HepG2 (cell line): Measurements from ENCODE around the gene SVBP. TPM values are rescaled to one million over a fixed set of nuclear protein-coding genes. Genes with fewer than 3 reads are reported as not detected.
"Not testable (repeated sequence)": the region's sequence is repeated elsewhere in the genome, so short reads cannot be mapped to it uniquely, and the experiment has no call there.

Experiments
- ATAC-seq: fragments of 200-7000 bp; cut with Tn5 transposase; 3 replicates; pipeline ENCODE4 v1.9.1; 2020; ENCODE audit warnings: mild to moderate bottlenecking, moderate library complexity
- BruUV-seq: library from RNA; stranded (reverse); fragments of 400-500 nt; replicated peaks from 2 replicates; lab custom pipeline; 2021; lab: Mats Ljungman, UMichigan
- CTCF ChIA-PET: fragments of 300-600 bp; formaldehyde crosslinking; extraction: SDS; loops from one replicate; lab custom pipeline; 2021; ENCODE audit warnings: low total read pairs, inconsistent platforms, low intra/inter-chr PET ratio; lab: Yijun Ruan, JAX
- POLR2A ChIA-PET: fragments of 350-600 bp; sonication (Branson Sonifier 250); formaldehyde crosslinking; loops from one replicate; lab custom pipeline; 2020; ENCODE audit warnings: antibody characterized with exemption, inconsistent platforms; lab: Yijun Ruan, JAX
- DNase-seq: peaks from one replicate; pipeline ENCODE4 v3.0.0-alpha.2; 2015; ENCODE audit warnings: low spot score
- FAIRE-seq: peaks from 3 replicates; lab custom pipeline; 2011; peaks lifted over from hg19 to GRCh38; lab: Jason Lieb, UNC
- H2AFZ ChIP-seq: one replicate; pipeline ENCODE4 v1.6.1; 2011; ENCODE audit warnings: low read length, inconsistent platforms
- H3K27ac ChIP-seq: fragments of 300-600 bp; 3 replicates; pipeline ENCODE4 v1.8.0; 2011; ENCODE audit warnings: mixed run types, mild to moderate bottlenecking, mixed read lengths, low read length, inconsistent platforms; ENCODE audit not compliant: insufficient read depth; ENCODE audit errors: extremely low read length
- H3K27me3 ChIP-seq, 2 experiments: fragments of 200-600 bp in 1 of 2; 2 replicates in 1 of 2; 3 replicates in 1 of 2; pipeline versions ENCODE4 v1.6.0 to v1.8.0; 2011; ENCODE audit warnings: low read length in 2 of 2, mild to moderate bottlenecking in 2 of 2, moderate library complexity in 2 of 2, inconsistent platforms in 1 of 2; ENCODE audit not compliant: insufficient read depth in 2 of 2, control insufficient read depth in 1 of 2
- H3K36me3 ChIP-seq, 2 experiments: fragments of 200-600 bp in 1 of 2; replicated peaks in 1 of 2; 2 replicates in 1 of 2; 3 replicates in 1 of 2; pipeline versions ENCODE4 v1.5.1 to v1.8.0; 2011; ENCODE audit warnings: low read length in 2 of 2, inconsistent platforms in 1 of 2; ENCODE audit not compliant: insufficient read depth in 2 of 2, control insufficient read depth in 1 of 2
- H3K4me1 ChIP-seq: 2 replicates; pipeline ENCODE4 v1.5.1; 2012; ENCODE audit warnings: low read length, inconsistent platforms; ENCODE audit not compliant: insufficient read depth
- H3K4me2 ChIP-seq: 2 replicates; pipeline ENCODE4 v1.6.0; 2011; ENCODE audit warnings: low read depth, low read length, inconsistent platforms
- H3K4me3 ChIP-seq, 3 experiments: fragments of 200-600 bp in 1 of 3; sonication (generic), shearing (Covaris generic) in 1 of 3; replicated peaks in 1 of 3; 2 replicates each; pipeline ENCODE4 v1.5.1; 2011 to 2016; ENCODE audit warnings: low read length in 3 of 3, inconsistent platforms in 2 of 3, low read depth in 2 of 3, mild to moderate bottlenecking in 2 of 3, control low read depth in 1 of 3, mixed read lengths in 1 of 3; ENCODE audit not compliant: insufficient read depth in 1 of 3
- H3K79me2 ChIP-seq: one replicate; pipeline ENCODE4 v1.6.1; 2011; ENCODE audit warnings: low read length, inconsistent platforms; ENCODE audit not compliant: insufficient read depth
- H3K9ac ChIP-seq: 2 replicates; pipeline ENCODE4 v1.6.0; 2011; ENCODE audit warnings: mild to moderate bottlenecking, low read depth, low read length, inconsistent platforms; ENCODE audit not compliant: insufficient read depth
- H3K9me3 ChIP-seq: 2 replicates; pipeline ENCODE4 v1.5.1; 2012; ENCODE audit warnings: mild to moderate bottlenecking, low read length
- H4K20me1 ChIP-seq: 2 replicates; pipeline ENCODE4 v1.6.0; 2011; ENCODE audit warnings: inconsistent platforms, mild to moderate bottlenecking, low read length, moderate library complexity; ENCODE audit not compliant: insufficient read depth
- CCAR2 ChIP-seq: fragments of 200-400 bp; formaldehyde crosslinking; optimal IDR thresholded peaks from 2 replicates; pipeline ENCODE3; 2018; ENCODE audit warnings: low read depth, mild to moderate bottlenecking, low read length, moderate library complexity
- KDM6A ChIP-seq: IDR thresholded peaks from 2 replicates; pipeline ENCODE4 v1.6.1; 2016; ENCODE audit warnings: low read depth
- KMT2B ChIP-seq: IDR thresholded peaks from 2 replicates; pipeline ENCODE4 v1.6.1; 2016; ENCODE audit warnings: missing genetic modification reagents, missing compliant biosample characterization
- MTA1 ChIP-seq: sonication (generic); formaldehyde crosslinking; IDR thresholded peaks from 2 replicates; pipeline ENCODE4 v1.4.0; 2020; ENCODE audit warnings: missing genetic modification reagents, mild to moderate bottlenecking, borderline replicate concordance
- PHF21A ChIP-seq: sonication (generic); formaldehyde crosslinking; IDR thresholded peaks from 2 replicates; pipeline ENCODE4 v1.5.0; 2020; ENCODE audit warnings: mild to moderate bottlenecking, missing genetic modification reagents
- SCMH1 ChIP-seq: sonication (generic); formaldehyde crosslinking; IDR thresholded peaks from 2 replicates; pipeline ENCODE4 v1.9.0; 2021; ENCODE audit warnings: missing genetic modification reagents, mild to moderate bottlenecking, borderline replicate concordance
- SP5 ChIP-seq: IDR thresholded peaks from 2 replicates; pipeline ENCODE4 v1.6.1; 2016; ENCODE audit warnings: low read depth, borderline replicate concordance
- TOE1 ChIP-seq: sonication (generic); formaldehyde crosslinking; IDR thresholded peaks from 2 replicates; pipeline ENCODE4 v1.4.0; 2020; ENCODE audit warnings: mild to moderate bottlenecking, missing genetic modification reagents
- ZNF496 ChIP-seq: sonication (generic); formaldehyde crosslinking; IDR thresholded peaks from 2 replicates; pipeline ENCODE4 v1.8.1; 2023; ENCODE audit warnings: mild to moderate bottlenecking, moderate library complexity, missing genetic modification reagents; ENCODE audit not compliant: insufficient replicate concordance
- WGBS: methylation state at CpG from one replicate; pipeline ENCODE4 v1.1.6; 2017; ENCODE audit warnings: low lambda C conversion rate; 5-methylcytosine and 5-hydroxymethylcytosine counted together
- in situ Hi-C: cut with HindIII; loops from 2 replicates; pipeline ENCODE4 v1.10.0; 2017; ENCODE audit warnings: low pct_unique_long_range_greater_than_20kb; ENCODE audit not compliant: extremely low pct_ligation_motif_present
- intact Hi-C: fragments of 100-400 bp; cut with micrococcal nuclease; formaldehyde crosslinking; loops from one replicate; pipeline ENCODE4 v1.10.0; 2022; ENCODE audit not compliant: unreplicated experiment
- polyA plus RNA-seq, 8 experiments: library from polyadenylated mRNA; depleted of rRNA in 3 of 8; stranded (reverse) in 7 of 8; unstranded in 1 of 8; fragments of >200 nt; fragmentation: Illumina TruSeq in 4 of 8; extraction: Trizol in 4 of 8; gene quantifications; 2 replicates each; pipeline versions ENCODE4 v1.2.1 to v1.2.3, GENCODE V29; 2011 to 2016; ENCODE audit warnings: low read depth in 4 of 8, missing spikeins in 1 of 8, mixed read lengths in 1 of 8; ENCODE audit not compliant: insufficient read depth in 1 of 8
- total RNA-seq, 5 experiments: library from RNA; depleted of rRNA; stranded (reverse); fragments of >200 nt; fragmentation: Illumina TruSeq; extraction: Trizol; gene quantifications; 2 replicates each; pipeline ENCODE4 v1.2.3, GENCODE V29; 2016; ENCODE audit warnings: low read depth in 1 of 5
- TF ChIP-seq, protein P1 (sequence below): sonication (generic); formaldehyde crosslinking; IDR thresholded peaks from 2 replicates; pipeline ENCODE4 v1.9.0; 2021; ENCODE audit warnings: missing genetic modification reagents, borderline replicate concordance

Gene SVBP
- total and polyA plus RNA-seq, 2 of the 13 experiments (the other 11 are each of a cell fraction or from before 2014, with no cell fraction given) = 28.8 to 48.2 TPM

DNA sequence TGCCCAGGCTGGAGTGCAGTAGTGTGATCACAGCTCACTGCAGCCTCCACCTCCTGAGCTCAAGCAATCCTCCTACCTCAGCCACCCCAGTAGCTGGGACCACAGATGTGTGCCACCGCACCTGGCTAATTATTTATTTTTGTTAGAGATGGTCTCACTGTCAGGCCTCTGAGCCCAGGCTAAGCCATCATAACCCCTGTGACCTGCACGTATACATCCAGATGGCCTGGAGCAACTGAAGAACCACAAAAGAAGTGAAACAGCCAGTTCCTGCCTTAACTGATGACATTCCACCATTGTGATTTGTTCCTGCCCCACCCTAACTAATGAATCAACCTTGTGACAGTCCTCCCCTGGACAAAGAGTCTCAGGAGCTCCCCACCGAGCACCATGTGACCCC, 39.4 kb upstream of the SVBP start:
- H3K4me1 ChIP-seq = peaks cover 11% of the 10 kb centered on the region
- H3K4me2 ChIP-seq, H3K79me2 ChIP-seq, H3K9ac ChIP-seq, H4K20me1 ChIP-seq, H3K27me3 ChIP-seq, CTCF ChIA-PET, H2AFZ ChIP-seq, H3K27ac ChIP-seq, BruUV-seq, FAIRE-seq, ATAC-seq, intact Hi-C loops, DNase-seq, H3K36me3 ChIP-seq, H3K9me3 ChIP-seq, H3K4me3 ChIP-seq, in situ Hi-C loops: not testable (repeated sequence)
- 94% methylated on average over 2 of the region's 3 CpGs for WGBS
- POLR2A ChIA-PET = interaction anchor here (1.6 kb wide), 1 partner anchor 10 kb away, joined by 5 read pairs; the partner anchor contains the start of gene ZNF691

DNA sequence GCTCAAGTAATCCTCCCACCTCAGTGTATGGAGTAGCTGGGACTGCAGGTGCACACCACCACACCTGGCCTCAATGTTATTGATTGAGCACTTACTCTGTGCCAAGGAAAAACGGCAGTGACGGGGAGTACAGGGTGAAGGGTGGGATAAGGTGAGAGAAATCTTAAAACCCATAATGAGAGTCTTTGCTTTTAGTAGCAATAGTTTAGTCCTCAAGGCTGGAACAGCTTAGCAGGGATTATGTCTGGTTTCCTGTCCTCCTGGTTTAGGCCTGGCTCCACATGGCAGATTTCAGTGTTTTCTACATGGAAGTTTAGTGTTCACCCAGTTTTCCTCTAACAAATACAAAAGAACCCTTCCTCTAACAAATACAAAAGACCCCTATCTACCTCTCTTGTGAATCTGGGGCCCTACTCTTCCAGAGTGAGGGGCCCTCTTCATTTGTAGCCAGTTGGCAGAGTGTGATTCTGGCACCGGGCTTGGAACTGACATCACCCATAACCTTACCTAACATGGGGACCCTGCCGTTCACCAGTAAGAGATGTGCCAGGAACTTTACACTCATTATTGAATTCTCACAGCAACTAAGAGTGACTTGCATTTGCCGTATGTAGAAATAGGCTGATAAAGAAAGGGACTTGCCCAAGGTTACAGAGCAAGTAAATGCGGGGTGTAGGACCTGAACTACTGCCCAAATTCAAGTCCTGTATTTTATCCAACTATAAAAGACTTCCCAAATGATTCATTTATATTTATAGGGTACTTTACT, 36.1 kb upstream of the SVBP start:
- no peaks in the 10 kb centered on the region for H3K27me3 ChIP-seq
- TF ChIP-seq MTA1 (no peak), TOE1 (CRISPR knock-in tag) (no peak), KMT2B (CRISPR knock-in tag) (no peak), KDM6A (no peak), CCAR2 (no peak), SCMH1 (CRISPR knock-in tag) (no peak), PHF21A (CRISPR knock-in tag) (no peak), ZNF496 (CRISPR knock-in tag) (no peak), SP5 (CRISPR knock-in tag) (no peak)
- TF ChIP-seq, protein P1, sequence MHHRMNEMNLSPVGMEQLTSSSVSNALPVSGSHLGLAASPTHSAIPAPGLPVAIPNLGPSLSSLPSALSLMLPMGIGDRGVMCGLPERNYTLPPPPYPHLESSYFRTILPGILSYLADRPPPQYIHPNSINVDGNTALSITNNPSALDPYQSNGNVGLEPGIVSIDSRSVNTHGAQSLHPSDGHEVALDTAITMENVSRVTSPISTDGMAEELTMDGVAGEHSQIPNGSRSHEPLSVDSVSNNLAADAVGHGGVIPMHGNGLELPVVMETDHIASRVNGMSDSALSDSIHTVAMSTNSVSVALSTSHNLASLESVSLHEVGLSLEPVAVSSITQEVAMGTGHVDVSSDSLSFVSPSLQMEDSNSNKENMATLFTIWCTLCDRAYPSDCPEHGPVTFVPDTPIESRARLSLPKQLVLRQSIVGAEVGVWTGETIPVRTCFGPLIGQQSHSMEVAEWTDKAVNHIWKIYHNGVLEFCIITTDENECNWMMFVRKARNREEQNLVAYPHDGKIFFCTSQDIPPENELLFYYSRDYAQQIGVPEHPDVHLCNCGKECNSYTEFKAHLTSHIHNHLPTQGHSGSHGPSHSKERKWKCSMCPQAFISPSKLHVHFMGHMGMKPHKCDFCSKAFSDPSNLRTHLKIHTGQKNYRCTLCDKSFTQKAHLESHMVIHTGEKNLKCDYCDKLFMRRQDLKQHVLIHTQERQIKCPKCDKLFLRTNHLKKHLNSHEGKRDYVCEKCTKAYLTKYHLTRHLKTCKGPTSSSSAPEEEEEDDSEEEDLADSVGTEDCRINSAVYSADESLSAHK (CRISPR knock-in tag) = no peak
- CTCF ChIA-PET = no interaction called here
- H2AFZ ChIP-seq = no peak overlapping the region
- intact Hi-C loops (no loop called here), in situ Hi-C loops (no loop called here)
- H3K4me3 ChIP-seq = no peak overlapping the region
- DNase-seq (no peak), ATAC-seq (no peak), FAIRE-seq (no peak)
- no peak overlapping the region for H3K27ac ChIP-seq
- no peaks in the 10 kb centered on the region for H4K20me1 ChIP-seq
- 85% methylated on average over 6 of the region's 6 CpGs for WGBS
- no TSS peak for BruUV-seq
- H3K79me2 ChIP-seq = peaks cover 4% of the 10 kb centered on the region
- H3K9ac ChIP-seq = no peak overlapping the region
- H3K4me2 ChIP-seq = no peak overlapping the region
- peaks cover 2 to 21% of the 10 kb centered on the region in 2 experiments; a peak in 3 of 5 replicates for H3K36me3 ChIP-seq
- POLR2A ChIA-PET = no interaction called here
- H3K4me1 ChIP-seq = peaks cover 24% of the 10 kb centered on the region
- no peaks in the 10 kb centered on the region for H3K9me3 ChIP-seq
